ENCODE results near the gene CTDP1.
"Not testable (repeated sequence)": the region's sequence is repeated elsewhere in the genome, so short reads cannot be mapped to it uniquely, and the experiment has no call there.

CTDP1 gene

GRCh38 chr18:79724299-79725080 lies 44.9 kb downstream of the CTDP1 start:
- DNase-seq (ENCODE audit: low spot score), result no peak

- DNase-seq (ENCODE audit: low spot score), result no peak
Measured at GRCh38 chr18:79725486-79725885, 45.9 kb downstream of the CTDP1 start.

- DNase-seq (ENCODE audit: low spot score), result no peak
Measured at GRCh38 chr18:79726721-79727120, 47.1 kb downstream of the CTDP1 start.

GRCh38 chr18:79727211-79727610 lies 47.6 kb downstream of the CTDP1 start:
- no peak for DNase-seq (ENCODE audit: low spot score)

- DNase-seq (ENCODE audit: low spot score), result no peak
Measured at GRCh38 chr18:79728931-79729586, 49.5 kb downstream of the CTDP1 start.

GRCh38 chr18:79729611-79730010 lies 50.0 kb downstream of the CTDP1 start:
- no peak for DNase-seq (ENCODE audit: low spot score)

GRCh38 chr18:79730804-79731203 lies 51.2 kb downstream of the CTDP1 start:
- DNase-seq (ENCODE audit: low spot score), result no peak

GRCh38 chr18:79731881-79732720 lies 52.5 kb downstream of the CTDP1 start:
- DNase-seq (ENCODE audit: low spot score), result not testable (repeated sequence)

GRCh38 chr18:79732721-79733025 lies 53.1 kb downstream of the CTDP1 start:
- no peak for DNase-seq (ENCODE audit: low spot score)

GRCh38 chr18:79733135-79733701 lies 53.6 kb downstream of the CTDP1 start:
- no peak for DNase-seq (ENCODE audit: low spot score)

- DNase-seq (ENCODE audit: low spot score), result no peak
Measured at GRCh38 chr18:79733986-79734770, 54.6 kb downstream of the CTDP1 start.

- no peak for DNase-seq (ENCODE audit: low spot score)
Measured at GRCh38 chr18:79735071-79735980, 55.7 kb downstream of the CTDP1 start.

GRCh38 chr18:79736230-79736629 lies 56.6 kb downstream of the CTDP1 start:
- DNase-seq (ENCODE audit: low spot score), result no peak

- no peak for DNase-seq (ENCODE audit: low spot score)
Measured at GRCh38 chr18:79736846-79737245, 57.2 kb downstream of the CTDP1 start.

- DNase-seq (ENCODE audit: low spot score), result no peak
Measured at GRCh38 chr18:79737426-79737825, 57.8 kb downstream of the CTDP1 start.

- DNase-seq (ENCODE audit: low spot score), result no peak
Measured at GRCh38 chr18:79738041-79738461, 58.4 kb downstream of the CTDP1 start.

GRCh38 chr18:79738581-79739439 lies 59.2 kb downstream of the CTDP1 start:
- no peak for DNase-seq (ENCODE audit: low spot score)

GRCh38 chr18:79739440-79739778 lies 59.8 kb downstream of the CTDP1 start:
- DNase-seq (ENCODE audit: low spot score), result no peak

- not testable (repeated sequence) for DNase-seq (ENCODE audit: low spot score)
Measured at GRCh38 chr18:79740047-79740446, 60.4 kb downstream of the CTDP1 start.
